Measurements from ENCODE around the gene RELN. TPM values are rescaled to one million over a fixed set of nuclear protein-coding genes. Genes with fewer than 3 reads are reported as not detected.

The RELN gene
- total RNA-seq, 1 donor from 2014 or later = 0.19 TPM

DNA sequence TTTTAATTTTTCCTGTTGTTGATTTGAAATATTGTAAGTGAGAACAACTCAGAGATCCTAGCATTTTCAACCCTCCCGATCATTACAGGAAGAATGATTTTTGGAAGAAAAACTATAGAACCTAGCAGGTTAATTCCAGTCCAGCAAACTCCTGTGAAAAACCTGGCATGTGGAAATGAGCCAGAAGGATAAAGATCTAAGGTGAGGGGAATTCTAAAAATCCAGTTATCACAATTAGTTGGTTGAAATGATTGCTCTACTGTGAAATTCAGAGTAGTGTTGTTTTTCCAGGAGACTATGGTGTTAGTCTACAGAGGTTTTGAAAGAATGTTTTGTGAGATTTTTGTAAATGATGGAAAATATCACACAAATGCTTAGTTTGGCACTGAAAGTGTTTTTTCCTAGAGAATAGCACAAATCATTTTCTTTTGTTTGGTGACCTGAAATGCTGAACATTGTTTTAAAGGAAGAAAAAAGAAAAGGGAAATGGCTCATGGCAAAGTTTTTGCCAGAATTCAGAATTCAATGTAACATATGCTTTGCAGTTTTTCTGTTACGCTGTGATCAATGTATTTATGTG is 391.0 kb downstream of the RELN start:
- Mint-ChIP-seq H3K36me3 (ENCODE audit: unreplicated experiment) (no peaks in the 10 kb centered on the region), H3K27ac (ENCODE audit: unreplicated experiment) (no peak overlapping the region), H3K4me3 (ENCODE audit: unreplicated experiment) (no peak overlapping the region)

DNA sequence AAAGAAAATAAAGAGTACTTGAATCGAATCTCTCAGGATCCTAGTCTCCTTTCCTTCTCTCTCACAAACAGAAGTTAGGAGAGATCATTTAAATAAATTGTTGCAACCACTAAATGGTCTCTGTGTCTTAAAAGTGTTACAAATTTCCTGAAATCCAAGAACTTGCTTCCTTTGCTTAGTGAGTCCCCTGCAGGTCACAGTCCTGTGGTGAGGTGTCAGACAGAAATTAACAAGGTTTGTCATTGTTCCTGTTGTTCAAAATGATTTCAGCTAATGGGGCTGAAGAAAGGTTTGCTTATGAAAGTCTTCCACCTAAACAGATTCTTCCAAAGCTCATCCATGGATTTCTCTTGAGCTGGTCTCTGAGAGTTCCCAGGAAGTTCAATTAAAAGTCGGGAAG is 391.9 kb downstream of the RELN start:
- TF ChIP-seq, protein P1, sequence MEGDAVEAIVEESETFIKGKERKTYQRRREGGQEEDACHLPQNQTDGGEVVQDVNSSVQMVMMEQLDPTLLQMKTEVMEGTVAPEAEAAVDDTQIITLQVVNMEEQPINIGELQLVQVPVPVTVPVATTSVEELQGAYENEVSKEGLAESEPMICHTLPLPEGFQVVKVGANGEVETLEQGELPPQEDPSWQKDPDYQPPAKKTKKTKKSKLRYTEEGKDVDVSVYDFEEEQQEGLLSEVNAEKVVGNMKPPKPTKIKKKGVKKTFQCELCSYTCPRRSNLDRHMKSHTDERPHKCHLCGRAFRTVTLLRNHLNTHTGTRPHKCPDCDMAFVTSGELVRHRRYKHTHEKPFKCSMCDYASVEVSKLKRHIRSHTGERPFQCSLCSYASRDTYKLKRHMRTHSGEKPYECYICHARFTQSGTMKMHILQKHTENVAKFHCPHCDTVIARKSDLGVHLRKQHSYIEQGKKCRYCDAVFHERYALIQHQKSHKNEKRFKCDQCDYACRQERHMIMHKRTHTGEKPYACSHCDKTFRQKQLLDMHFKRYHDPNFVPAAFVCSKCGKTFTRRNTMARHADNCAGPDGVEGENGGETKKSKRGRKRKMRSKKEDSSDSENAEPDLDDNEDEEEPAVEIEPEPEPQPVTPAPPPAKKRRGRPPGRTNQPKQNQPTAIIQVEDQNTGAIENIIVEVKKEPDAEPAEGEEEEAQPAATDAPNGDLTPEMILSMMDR (IDR thresholded peaks at IDR 0.05) = no peak
- no peaks in the 10 kb centered on the region for H3K9me3 Mint-ChIP-seq (ENCODE audit: unreplicated experiment)
- no peaks in the 10 kb centered on the region for H3K36me3 Mint-ChIP-seq (ENCODE audit: unreplicated experiment)

More for the DNA sequence above, 391.0 kb downstream of the RELN start:
- no peaks in the 10 kb centered on the region for H3K9me3 Mint-ChIP-seq (ENCODE audit: unreplicated experiment)
- H3K27me3 Mint-ChIP-seq (ENCODE audit: unreplicated experiment) = no peaks in the 10 kb centered on the region
- TF ChIP-seq, protein P1 (IDR thresholded peaks at IDR 0.05) = no peak
- peaks cover 23% of the 10 kb centered on the region for H3K4me1 Mint-ChIP-seq (ENCODE audit: unreplicated experiment)
- DNase-seq (ENCODE audit: extremely low spot score, unreplicated experiment) = no peak

DNA sequence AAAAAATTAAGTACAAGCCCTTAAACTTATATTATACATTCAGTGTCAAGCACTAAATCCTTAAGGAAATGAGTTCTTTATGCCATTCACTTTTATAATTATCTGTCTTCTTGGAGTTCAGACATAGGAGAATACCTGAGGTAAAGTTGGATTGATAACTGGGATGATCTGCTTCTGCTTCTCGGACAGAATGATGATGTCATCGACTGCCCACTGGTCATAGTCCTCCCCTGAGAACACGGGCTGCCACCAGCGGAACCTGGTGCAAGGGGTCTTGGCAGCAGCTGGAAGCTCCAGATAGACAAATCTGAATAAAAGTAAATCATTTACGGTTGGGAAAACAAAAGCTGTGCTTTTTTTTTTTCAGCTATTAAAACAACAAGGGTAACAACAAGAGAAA is 395.3 kb downstream of the RELN start:
- DNase-seq (ENCODE audit: extremely low spot score, unreplicated experiment) = no peak
- peaks cover 24% of the 10 kb centered on the region for H3K4me1 Mint-ChIP-seq (ENCODE audit: unreplicated experiment)
- TF ChIP-seq, protein P1 (IDR thresholded peaks at IDR 0.05) = no peak
- no peak overlapping the region for H3K27ac Mint-ChIP-seq (ENCODE audit: unreplicated experiment)
- H3K36me3 Mint-ChIP-seq (ENCODE audit: unreplicated experiment) = no peaks in the 10 kb centered on the region
- no peaks in the 10 kb centered on the region for H3K27me3 Mint-ChIP-seq (ENCODE audit: unreplicated experiment)
- H3K4me3 Mint-ChIP-seq (ENCODE audit: unreplicated experiment) = no peak overlapping the region
- H3K9me3 Mint-ChIP-seq (ENCODE audit: unreplicated experiment) = no peaks in the 10 kb centered on the region

More for the DNA sequence above, 391.9 kb downstream of the RELN start:
- Mint-ChIP-seq H3K4me3 (ENCODE audit: unreplicated experiment) (no peak overlapping the region), H3K4me1 (ENCODE audit: unreplicated experiment) (peaks cover 24% of the 10 kb centered on the region), H3K27ac (ENCODE audit: unreplicated experiment) (no peak overlapping the region), H3K27me3 (ENCODE audit: unreplicated experiment) (no peaks in the 10 kb centered on the region)
- no peak for DNase-seq (ENCODE audit: extremely low spot score, unreplicated experiment)

DNA sequence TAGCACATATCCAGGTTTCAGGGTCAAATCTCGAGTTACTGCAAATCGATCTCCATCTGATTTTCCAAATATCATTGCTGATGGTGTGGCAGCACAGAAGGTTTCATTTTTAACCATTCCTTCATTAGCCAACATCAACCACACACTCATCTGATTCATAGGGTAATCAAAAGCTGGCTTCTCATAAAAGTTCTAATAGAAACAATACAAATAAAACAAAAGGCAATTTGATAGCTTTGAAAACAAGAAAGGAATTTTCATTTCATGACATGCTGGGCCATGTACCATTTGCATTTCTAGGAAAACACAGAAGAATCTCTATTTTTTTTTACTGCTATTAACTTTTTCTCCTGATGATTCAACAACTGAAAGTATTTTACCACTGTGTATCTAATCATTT is 395.8 kb downstream of the RELN start:
- DNase-seq (ENCODE audit: extremely low spot score, unreplicated experiment) = no peak
- H3K4me1 Mint-ChIP-seq (ENCODE audit: unreplicated experiment) = peaks cover 21% of the 10 kb centered on the region
- no peaks in the 10 kb centered on the region for H3K9me3 Mint-ChIP-seq (ENCODE audit: unreplicated experiment)
- no peak overlapping the region for H3K4me3 Mint-ChIP-seq (ENCODE audit: unreplicated experiment)
- H3K27ac Mint-ChIP-seq (ENCODE audit: unreplicated experiment) = no peak overlapping the region
- no peaks in the 10 kb centered on the region for H3K36me3 Mint-ChIP-seq (ENCODE audit: unreplicated experiment)
- no peaks in the 10 kb centered on the region for H3K27me3 Mint-ChIP-seq (ENCODE audit: unreplicated experiment)
- TF ChIP-seq, protein P1 (IDR thresholded peaks at IDR 0.05) = no peak

DNA sequence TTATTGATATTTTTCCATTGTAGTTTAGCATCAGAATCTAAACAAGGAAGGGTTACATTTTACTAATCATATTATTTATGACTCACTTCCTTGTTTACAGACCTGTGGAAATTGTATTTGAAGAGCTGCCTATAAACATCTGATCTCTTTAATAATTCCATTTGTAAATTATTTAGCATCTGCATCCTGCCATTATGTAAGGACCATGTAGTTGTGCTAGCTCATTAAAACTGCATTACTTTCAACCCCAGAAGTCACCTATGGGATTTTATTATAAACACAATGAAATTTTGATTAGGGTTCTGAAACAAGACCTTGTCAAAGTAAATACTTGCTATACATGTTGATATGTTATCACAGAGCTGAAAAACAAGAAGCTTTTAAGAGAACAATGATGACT is 396.6 kb downstream of the RELN start:
- TF ChIP-seq, protein P1 (IDR thresholded peaks at IDR 0.05) = no peak
- Mint-ChIP-seq H3K4me1 (ENCODE audit: unreplicated experiment) (peaks cover 13% of the 10 kb centered on the region), H3K27me3 (ENCODE audit: unreplicated experiment) (no peaks in the 10 kb centered on the region), H3K9me3 (ENCODE audit: unreplicated experiment) (no peaks in the 10 kb centered on the region), H3K36me3 (ENCODE audit: unreplicated experiment) (no peaks in the 10 kb centered on the region), H3K27ac (ENCODE audit: unreplicated experiment) (no peak overlapping the region), H3K4me3 (ENCODE audit: unreplicated experiment) (no peak overlapping the region)
- no peak for DNase-seq (ENCODE audit: extremely low spot score, unreplicated experiment)
